Measurements from ENCODE around the gene LYPD6.
"Not testable (repeated sequence)": the region's sequence is repeated elsewhere in the genome, so short reads cannot be mapped to it uniquely, and the experiment has no call there.

LYPD6 gene, protein sequence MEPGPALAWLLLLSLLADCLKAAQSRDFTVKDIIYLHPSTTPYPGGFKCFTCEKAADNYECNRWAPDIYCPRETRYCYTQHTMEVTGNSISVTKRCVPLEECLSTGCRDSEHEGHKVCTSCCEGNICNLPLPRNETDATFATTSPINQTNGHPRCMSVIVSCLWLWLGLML

DNA sequence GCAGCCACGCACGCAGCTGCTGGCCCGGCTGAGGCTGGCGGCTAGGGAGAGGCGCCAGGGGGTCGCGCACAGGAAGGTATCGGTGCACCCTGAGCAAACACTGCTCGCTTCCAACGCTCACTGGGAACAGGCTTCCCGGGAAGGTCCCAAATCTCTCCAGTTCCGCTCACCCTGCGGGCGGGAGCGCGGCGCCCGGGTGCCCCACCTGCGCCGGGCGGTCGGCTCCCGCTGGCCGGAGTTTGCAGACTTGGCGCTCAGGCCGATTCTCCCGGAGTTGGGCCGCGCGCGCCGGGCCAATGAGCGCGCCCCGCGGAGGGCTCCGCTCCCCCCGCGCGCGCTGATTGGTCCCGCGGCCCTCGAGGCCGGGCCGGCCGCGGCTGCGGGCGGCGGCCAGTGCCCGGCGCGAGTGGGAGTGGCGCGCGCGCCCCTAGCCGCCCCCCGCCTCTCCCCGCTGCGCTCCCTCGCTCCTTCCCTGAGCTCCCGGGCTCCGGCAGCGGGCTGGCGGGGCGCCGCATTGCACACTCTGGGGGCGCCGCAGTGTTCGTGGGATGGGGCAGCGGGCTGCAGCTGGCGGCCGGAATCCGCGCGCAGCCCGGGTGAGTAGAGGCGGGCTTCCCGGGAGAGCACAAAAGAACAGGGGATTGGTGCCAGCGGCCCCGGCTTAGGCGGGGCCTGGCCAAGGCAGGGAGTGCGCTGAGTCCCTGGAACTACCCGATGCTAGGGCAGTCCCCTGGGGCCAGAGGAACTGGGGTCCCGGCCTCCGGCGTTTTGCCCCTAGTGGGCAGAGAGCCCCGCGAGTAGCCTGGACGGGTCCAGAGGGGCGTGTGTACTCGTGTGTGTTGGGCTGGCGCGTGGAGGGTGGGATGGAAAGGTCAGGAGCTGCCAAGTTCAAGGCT is at the start of gene LYPD6:
Gene LYPD6 (plus strand): TSS at position 461 of the 896 bp plus-strand sequence. CDS start 107,122 bp downstream, outside the sequence.
- peak; percentile 86 for DNase-seq (ENCODE audit: low read depth)

DNA sequence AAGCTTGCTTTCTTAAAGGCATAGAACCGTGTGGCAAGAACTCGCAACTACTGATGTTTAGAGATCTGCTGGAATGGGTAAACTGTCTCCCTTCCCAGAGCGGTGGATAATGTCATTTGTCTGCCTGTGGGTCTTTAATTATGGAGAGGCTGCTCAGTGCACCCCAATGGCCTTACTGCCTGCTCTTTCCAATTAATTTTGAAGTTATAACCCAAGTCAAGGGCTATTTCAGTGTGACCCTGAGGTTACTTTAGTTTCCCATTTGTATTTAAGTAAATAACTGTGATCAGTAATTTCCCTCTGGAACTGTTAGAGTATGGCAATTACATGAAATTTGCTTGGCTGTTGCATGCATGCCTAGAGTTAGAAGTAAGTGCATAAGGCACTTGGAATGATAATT is 48.9 kb upstream of the LYPD6 start:
- DNase-seq (ENCODE audit: low read depth), result no peak

DNA sequence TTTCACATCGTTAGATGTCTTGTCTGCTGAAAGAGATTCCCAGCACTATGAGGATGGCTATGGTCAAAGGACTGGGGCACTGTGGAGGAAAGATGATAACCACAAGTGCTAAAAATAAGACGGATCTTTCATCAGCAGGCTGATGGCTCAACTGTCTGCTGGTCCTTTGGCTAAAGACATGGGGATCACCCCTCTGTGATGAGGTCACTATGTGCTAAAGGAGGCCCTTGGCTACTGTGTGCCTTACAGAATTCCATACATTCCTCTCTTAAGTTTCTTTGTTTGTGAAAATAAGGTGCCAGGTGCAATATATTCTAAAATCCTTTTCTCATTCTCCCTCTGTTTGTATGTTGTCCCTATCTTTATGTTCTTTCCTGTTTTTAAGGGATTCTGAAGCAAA is 39.7 kb upstream of the LYPD6 start:
- DNase-seq (ENCODE audit: low read depth), result no peak

DNA sequence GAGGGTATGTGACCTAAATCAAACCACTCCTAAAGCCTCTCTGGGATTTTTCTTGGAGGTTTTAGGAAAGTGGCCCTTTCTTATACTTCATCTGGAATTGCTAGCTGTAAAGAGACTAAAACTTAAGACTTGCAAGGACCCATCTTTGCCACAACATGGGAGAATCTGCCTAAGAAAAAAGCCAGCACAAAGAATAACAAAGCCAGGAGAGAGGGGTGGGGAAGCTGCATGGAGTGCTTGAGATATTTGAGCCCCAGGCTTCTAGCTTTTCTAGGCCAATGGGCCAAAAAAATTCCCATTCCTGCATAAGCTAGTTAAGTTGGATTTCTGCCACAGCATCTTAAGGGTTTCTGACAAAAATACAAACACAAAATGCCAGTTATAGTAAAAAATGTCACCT is 38.5 kb upstream of the LYPD6 start:
- no peak for DNase-seq (ENCODE audit: low read depth)

DNA sequence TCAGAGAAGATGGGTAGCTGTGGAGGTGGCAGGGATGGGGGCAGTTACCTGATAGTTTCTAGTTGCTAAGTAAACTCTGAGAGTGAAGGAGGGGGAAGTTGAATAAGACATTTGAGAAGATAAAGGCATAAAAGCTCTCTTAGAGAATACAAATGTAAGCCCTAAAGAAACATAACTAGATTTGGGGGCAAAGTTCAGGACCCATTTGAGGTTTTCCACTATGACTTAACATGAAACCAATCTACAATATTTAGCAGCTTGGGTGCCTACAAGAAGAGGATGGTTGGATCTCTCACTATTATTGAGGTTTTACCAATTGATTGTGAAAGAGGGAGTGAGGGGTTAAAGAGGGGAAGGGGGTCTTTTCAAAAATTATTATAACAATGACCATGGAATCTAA is 34.4 kb upstream of the LYPD6 start:
- DNase-seq (ENCODE audit: low read depth), result no peak

DNA sequence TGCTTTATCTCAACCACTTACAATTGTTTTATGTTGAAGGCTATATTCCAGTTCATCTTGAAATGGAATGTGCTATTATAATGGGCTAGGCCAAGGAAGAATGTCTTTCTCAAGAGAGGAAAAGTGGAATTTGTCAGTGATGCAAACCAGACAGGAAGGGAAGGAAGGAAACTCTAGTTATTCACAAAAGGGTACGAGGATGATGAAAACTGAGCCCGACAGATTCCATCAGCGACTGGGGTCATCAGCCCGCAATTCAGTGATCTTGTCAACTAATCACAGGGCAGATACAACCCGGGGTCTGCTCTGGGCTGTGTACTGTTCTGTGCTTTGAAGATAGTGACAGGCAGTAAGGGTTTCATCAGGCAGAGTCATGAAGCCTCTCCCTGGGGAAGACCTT is 23.4 kb upstream of the LYPD6 start:
- DNase-seq (ENCODE audit: low read depth), result no peak

DNA sequence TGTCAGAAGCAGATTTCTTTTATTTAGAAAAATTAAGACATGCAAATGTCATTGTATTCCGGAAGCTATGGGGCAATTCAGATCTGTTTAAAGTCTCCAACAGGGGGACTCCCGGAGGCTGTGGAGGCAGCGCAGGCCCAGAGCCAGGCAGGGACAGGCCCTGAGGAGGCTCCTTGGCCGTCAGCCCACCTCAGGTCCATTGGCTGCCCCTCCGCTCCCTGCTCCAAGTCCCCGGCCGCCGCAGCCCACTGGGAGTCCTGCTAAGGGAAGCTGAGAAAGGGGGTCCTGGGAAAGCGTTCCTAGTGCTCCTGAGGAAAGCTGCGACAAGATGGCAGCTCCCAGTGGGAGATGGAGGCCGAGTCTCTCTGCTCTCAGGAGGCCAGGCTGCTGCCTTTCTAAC is 20.0 kb upstream of the LYPD6 start:
- DNase-seq (ENCODE audit: low read depth), result no peak

DNA sequence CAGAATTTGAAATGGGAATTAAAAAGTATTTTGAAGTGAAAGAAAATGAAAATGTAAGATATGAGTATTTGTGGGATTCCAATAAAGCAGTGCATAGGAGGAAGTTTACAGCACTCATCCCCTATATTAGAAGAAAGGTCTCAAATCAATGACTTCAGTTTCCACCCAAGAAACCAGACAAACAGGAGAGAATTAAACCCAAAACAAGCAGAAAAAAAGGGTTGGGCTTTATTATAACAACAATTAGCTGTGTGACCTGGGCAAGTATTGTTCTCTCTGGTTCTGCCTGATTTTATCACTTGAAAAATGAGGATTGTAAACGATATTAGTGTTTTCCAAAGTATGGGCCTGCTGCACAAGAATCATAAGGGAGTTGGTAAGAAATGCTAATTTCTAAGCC is 18.3 kb upstream of the LYPD6 start:
- DNase-seq (ENCODE audit: low read depth), result no peak

DNA sequence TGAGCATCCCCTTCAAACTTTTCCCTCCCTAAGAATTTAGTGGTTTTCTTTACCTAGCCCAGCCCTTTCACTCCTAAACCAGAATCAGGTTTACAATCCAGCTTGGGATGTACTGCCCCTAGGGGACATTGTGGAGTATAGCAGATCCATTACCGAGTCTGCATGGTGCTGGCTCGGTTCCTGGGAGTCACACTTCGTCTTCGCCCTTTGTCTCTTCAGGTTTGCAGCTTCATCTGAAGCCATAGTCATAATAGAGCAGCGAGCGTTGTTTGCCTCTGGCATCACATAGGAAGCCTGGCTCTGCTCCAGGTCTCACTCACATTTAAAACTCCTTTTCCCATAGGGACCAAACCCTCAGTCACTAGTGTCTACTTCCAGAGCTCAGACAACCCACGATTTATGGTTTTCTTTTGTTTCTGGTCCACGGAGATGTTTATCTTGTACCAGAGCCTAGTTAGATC is 16.8 kb upstream of the LYPD6 start:
- peak; percentile 71 for DNase-seq (ENCODE audit: low read depth)

DNA sequence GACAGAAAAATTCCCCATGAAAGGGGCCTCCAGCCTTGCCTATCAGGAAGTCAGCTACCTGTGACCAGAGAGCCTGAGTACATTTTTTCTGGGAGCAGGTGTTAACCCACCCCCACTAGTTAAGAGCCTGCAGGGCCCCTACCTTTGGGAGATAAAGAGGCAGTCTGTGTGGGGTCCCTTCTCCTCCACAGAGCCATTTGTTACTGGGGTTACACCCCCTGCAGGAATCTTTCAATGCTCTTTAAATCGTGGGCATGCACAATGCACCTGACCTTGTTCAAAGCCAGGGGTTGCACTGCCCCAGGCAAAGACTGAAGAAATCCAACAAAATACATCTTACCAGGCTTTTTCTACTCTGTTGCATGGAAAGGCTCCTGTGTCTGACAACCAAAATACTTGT is 15.7 kb upstream of the LYPD6 start:
- DNase-seq (ENCODE audit: low read depth), result no peak

DNA sequence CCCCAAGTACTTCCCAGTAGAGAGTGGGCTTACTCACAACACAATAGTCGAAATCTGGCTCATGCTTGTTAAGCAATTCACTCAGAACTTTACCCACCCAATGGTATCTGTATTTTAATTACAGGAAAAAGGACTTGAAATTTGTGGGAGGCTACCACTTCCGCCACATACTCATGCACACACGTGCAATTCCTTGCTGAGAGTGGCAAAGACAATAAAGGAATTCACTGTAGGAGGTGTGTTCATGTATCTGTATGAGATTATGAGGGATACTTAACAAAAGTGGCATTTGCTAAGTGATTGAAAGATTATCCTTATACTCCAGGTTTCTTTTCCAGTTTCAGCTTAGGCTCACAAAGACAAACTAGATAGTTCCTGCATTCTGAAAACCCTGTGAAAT is 14.9 kb upstream of the LYPD6 start:
- DNase-seq (ENCODE audit: low read depth), result no peak

DNA sequence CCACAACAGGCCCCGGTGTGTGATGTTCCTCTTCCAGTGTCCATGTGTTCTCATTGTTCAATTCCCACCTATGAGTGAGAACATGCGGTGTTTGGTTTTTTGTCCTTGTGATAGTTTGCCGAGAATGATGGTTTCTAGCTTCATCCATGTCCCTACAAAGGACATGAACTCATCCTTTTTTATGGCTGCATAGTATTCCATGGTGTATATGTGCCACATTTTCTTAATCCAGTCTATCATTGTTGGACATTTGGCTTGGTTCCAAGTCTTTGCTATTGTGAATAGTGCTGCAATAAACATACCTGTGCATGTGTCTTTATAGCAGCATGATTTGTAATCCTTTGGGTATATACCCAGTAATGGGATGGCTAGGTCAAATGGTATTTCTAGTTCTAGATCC is 11.8 kb upstream of the LYPD6 start:
- not testable (repeated sequence) for DNase-seq (ENCODE audit: low read depth)

DNA sequence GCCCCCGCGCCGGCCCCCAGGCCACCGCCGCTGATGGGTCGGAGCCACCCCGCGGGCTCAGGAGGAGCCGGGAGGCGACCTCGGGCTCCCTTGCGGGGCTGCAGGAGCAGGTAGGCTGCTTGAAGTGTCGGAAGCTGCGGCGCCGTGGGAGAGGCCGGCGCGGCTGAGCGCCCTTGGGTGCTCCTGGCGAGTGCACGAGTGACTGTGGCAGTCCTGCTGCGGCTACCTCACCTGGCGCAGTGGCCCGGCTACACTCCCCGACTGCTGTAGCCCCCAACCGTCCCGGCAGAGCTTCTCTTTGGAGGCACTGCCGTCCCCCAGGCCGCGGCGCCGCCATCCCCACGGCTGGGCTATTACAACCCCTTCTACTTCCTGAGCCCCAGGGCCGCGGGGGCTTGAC is 10.0 kb upstream of the LYPD6 start:
- DNase-seq (ENCODE audit: low read depth), result no peak

DNA sequence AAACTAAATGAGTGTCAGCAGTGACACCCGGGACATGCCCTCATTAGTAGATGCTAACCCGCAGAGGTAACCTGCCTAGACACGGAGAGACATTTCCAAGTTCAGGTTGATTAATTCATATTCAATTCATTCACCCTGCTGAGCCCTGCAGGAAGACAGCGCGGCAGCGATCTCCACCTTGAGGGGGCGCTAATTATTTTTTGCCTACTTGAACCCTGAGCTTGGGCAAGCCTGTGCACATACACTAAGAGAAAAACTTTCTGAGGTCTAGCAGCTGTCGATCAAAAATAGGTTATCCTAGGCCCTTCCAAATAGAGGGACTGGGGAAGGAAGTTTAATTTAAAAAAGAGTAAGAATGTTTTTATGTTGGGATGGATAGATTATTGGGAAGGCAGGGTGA is 1.3 kb upstream of the LYPD6 start:
- peak; percentile 40 for DNase-seq (ENCODE audit: low read depth)

DNA sequence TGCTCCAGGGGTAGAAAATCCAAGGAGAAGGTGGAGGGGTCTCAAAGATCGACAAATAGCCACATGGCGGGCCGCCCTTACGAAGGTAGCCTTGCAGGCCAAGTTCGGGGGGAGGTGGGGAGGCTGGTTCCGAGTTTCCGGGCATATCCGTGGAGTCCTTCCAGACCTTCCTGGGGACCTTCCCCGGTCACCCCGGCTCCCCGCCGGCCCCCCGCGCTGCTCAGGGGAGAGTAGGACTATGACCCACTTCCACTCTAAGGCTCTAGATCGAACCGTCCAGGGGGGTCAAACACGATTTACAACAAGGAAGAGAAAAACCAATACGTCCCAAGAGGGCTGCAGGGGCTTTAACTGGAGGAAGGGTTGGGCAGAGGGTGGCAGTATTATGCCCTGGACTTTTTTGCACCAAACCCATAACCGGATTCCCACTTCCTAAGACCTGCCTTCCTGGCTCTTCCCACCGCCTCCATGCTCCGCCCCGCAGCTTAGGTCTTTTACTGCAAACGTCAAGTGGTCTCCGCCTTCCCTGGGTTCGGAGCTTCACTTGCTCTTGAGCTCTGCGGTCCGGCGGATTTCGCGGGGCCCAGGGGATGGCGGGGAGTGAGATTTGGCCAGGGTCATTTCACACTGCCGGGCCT is 779 bp upstream of the LYPD6 start:
- DNase-seq (ENCODE audit: low read depth), result peak; percentile 85

DNA sequence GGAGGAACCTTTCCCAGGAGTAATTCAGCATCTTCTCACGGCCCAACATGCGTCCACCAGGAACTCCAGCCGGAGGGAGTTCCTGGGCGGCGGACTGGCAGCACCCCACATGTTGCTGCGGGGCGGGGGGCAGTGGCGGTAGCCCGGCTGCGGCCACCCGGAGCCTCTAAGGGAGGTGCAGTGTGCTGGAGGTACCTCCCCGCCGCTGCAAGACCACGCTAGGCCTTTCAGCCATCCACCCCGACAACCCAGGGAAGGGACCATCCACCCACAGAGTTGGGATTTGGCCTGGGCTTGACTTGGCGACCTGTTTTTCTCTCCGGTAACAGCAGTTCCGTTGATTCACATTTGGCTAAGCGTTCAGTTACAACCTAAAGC is 625 bp downstream of the LYPD6 start:
- DNase-seq (ENCODE audit: low read depth), result no peak

DNA sequence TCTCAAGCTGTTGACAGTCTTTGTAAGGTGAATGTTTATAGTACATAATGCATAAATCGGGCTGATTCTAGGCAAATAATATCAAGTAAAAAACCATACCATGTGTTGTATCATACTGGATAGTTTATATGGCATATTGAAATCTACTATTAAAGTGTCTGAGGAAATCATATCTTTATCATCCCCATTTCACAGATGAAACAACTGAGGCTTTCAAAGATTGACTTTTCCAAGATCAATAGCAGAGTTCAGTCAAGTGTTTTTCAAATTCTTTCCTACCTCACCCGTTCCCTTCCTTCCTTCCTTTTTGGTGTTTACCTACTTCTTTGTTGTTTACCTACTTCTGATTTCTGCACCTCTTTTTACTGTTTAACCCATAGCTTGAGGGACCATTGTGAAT is 2.0 kb downstream of the LYPD6 start:
- DNase-seq (ENCODE audit: low read depth), result no peak

DNA sequence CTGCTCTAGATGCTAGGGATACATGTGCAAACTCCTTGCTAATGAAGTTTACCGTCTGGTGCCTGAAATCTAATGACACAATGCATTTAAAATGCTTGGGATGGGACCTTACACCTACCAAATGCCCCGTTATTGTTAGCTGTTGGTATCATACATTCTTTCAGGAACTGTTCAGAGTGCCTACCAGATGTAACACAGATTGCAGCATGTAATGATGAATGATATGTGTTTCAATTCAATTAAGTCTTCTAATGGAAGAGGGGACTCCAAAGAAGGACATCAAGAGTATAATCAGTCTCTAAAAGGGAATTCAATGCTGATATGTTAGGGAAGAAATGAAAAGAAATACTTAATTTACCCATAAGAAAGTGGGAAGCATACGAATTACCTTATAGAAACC is 3.2 kb downstream of the LYPD6 start:
- DNase-seq (ENCODE audit: low read depth), result no peak

DNA sequence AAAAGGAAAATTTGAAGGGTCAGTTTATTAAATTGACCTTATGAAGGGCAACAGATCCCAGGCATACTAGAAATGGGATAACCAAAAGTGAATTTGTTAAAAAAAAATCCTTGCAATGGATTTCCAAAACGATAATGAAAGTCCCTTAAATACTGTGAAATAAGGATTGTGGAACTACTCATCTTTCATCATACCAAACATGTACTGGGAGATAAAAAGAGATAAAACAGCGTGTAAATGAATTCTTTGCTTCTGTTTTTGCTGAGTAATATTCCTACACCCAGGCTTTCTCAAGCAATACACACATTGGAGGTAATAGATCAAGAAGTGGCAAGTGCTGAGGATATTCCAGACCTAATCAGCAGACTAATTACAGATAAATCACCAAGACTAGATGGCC is 3.8 kb downstream of the LYPD6 start:
- DNase-seq (ENCODE audit: low read depth), result no peak

DNA sequence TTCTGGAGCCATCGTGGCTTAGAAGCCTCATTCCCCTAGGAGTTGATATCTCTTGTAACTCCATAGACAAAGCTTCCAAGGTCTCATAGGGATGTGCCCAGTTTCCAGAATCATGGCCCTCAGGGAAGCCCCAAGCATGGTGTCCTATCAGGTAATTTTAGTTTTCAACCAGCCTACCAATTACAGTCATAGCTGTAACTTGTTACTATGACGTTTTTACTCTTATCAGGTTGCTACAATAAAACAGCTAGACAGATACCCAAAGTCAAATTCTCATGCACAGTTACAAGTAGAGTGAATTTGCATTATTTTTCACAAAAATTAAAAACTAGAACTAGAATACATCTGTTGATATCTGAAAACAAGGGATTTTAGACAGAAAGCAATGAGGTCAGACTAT is 8.9 kb downstream of the LYPD6 start:
- no peak for DNase-seq (ENCODE audit: low read depth)

DNA sequence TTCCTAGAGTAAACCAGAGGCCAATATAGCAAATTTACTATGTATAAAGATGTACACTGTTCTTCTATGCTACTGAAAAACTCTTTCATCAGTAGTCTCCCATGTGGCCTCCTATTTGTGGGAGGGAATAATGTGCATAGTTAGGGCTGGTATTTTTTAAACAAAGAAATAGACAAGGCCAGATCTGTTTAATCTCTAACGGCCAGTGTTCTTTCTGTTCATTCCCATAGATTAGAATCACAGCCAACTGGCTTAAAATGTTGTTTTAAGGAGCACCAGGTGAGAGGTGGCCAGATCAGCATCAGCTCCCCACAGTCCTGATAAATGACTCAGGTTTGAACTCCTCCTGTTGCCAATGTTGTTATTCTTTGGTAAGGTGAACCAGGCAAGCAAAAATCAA is 12.1 kb downstream of the LYPD6 start:
- DNase-seq (ENCODE audit: low read depth), result no peak

DNA sequence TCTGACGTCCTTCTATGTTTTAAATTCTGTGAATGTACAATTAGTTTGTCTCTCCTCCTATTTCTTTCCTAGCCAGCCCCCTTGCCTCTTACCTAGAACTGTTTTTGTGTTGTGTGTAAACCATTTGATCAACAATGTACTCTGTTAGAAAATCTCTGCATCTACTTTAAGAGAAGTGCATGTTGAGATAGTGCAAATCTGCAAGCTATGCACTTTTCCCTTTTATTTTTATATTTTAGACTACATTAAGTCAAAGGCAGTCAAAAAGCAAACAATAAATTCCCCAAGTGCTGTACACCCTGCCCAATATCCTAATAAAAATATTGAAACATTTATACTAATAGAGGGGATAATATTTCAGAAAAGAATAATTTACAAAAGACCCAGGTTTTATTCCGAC is 13.7 kb downstream of the LYPD6 start:
- DNase-seq (ENCODE audit: low read depth), result no peak

DNA sequence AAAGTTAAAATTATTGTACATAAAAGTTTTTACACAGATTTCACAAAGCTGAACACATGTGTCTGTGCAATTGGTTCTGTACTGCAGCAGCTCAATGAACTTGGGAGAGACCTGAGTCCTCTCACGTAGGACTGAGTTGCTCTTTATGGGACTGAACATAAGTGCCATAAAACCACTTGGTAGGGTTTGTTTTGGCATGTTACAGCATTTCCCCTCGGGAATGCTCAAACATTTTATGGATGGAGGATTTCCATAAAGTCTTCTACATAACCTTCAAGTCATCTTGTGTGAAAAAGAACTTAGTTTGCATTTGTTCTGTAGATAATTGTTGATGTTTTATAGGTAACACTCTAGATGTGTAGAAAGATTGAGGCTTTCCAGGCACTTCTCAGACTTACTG is 15.9 kb downstream of the LYPD6 start:
- no peak for DNase-seq (ENCODE audit: low read depth)

Measured in ELR (cell line).